ENCODE data around the gene KLF13.

The KLF13 gene

DNA sequence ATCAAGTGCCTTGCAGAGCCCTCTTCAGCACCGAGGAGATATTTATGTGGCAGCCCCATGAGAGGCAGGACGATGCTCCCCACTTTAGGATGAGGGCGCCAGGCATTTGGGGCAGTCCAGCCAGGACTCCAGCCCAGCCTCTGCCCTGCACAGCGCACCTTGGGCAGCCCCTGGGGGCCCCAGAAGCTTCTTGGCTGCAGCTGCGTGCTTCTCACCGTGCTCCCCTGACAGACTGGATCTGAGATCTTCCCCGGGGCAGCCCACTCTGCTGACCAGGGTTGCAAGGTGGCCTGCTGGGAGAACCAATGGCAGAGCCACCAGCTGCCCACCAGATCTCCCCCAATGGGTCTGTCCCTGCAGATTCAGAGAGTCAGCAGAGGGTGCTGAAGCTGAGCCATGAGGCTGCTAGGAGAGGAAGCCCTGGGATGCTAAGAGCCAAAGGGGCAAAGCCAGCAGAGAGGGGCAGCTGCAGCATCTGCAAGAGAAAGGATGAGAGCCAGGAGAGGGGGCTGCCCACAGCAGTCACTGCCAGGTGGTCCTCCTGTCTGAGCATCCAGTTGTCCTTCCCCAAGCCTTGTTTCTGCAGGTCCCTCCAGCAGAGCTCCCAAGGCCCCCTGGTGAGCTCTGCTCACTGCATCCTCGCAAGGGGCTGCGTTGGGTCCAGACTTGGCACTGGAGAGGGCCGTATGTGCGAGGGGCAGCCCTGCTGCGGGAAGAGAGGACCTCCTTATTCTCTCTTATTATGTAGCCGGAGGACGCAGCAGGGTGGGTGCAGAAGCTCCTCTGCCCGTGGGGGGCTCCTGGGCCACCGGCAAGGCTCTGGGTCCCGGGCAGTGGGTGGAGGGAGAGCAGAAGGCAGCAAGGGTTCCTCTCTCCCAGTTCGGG lies 14.7 kb upstream of the KLF13 start:
- no peak overlapping the region for H3K27ac ChIP-seq
- no peak overlapping the region for H3K4me3 ChIP-seq

DNA sequence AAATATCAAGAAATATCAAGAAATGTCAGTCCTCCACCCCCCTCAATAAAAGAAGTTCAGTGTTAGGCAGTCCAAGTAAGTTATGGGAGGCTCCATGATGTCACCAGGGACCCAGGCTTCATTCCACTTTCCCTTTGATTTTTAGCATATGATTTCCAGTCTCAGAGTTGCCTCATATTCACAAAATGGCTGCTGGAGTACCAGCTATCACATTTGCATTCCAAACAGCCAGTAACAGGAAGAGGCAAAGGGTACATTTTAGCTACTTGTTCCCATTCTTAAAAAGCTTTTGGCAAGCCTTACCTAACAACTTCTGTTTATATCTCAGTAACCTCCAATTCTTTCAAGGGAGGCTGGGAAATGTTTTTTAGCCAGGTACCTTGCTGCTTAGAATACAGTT lies 13.4 kb upstream of the KLF13 start:
- no peak overlapping the region for H3K27ac ChIP-seq
- H3K4me3 ChIP-seq = no peak overlapping the region

GRCh38 chr15:31314380-31314779 lies 12.3 kb upstream of the KLF13 start:
- no peak overlapping the region for H3K4me3 ChIP-seq

DNA sequence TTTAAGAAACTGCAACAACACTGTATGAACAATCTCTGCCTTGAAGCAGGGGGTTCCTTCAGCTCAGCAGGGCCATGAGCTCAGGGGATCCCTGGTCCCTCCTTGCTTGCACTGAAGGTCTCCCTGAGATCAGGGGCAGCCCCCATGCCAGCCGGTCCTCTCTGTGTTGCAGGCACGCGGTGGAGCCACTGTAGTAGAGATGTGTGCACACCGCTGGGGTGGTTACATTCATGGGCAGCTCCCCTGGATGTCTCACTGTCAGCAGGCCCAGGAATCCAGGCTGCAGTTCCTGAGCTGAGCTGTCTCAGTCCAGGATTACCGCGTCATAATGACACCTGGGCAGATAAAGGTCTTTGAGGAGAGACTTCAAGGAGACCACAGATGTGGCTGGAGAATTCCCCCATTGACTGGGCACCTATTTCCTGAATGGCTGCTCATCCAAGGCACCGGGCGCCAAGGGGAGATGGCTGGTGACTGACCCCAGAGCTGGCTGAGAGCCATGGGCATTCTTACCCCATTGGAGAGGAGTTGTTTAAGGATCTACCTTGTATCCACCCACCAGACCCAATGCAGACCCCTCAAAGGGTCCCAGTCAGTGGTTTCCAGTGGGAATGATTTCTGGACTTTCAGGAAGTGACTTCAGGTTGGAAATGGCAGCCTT lies 10.4 kb upstream of the KLF13 start:
- no peak overlapping the region for H3K27ac ChIP-seq
- H3K4me3 ChIP-seq = no peak overlapping the region

More at GRCh38 chr15:31314380-31314779, 12.3 kb upstream of the KLF13 start:
- H3K27ac ChIP-seq = no peak overlapping the region

- Histone ChIP-seq H3K4me3 (no peak overlapping the region), H3K27ac (no peak overlapping the region)
Observed at GRCh38 chr15:31317017-31317416, 9.6 kb upstream of the KLF13 start.

DNA sequence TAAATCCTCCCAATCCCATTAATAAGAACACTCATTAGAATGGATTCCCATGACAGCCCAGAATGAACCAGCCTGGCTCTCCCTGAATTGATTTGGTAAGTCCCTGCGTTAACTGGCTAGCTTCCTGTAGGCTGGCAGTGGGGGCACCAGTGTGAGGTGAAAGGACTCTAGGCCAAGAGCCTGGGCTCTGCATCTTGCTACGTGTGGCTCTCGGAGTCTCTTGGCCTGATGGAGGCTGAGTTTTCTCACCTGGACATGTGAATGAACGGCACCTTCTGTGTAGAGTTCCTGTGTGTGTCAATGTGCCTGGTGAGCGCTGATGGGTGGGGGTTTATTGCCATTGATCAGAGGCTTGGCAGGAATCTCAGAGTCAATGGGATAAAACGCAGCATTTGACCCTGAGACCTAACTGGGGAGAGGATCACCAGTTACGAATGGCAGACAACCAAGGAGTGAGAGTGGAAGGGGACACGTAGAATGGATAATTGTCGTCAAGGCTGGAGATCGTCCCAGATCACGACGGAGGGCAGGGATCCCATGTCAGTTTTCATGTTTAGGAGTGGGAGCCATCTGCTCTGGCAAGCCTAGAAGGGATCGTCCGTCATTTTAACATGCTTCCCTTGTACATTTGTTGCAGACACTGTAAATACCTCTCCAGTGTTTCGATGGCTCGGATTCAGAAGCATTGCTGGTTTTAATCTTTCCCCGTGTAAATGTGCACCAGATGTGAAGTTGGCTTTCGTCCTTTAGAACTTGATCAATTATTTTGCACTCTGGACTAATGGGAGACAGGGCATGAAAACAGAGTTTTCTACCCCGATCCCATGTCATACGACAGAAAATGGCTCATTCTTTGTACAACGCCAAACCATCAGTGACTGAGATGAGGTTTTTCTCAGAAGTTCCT lies 9.0 kb upstream of the KLF13 start:
- Histone ChIP-seq H3K27ac (no peak overlapping the region), H3K4me3 (no peak overlapping the region)

DNA sequence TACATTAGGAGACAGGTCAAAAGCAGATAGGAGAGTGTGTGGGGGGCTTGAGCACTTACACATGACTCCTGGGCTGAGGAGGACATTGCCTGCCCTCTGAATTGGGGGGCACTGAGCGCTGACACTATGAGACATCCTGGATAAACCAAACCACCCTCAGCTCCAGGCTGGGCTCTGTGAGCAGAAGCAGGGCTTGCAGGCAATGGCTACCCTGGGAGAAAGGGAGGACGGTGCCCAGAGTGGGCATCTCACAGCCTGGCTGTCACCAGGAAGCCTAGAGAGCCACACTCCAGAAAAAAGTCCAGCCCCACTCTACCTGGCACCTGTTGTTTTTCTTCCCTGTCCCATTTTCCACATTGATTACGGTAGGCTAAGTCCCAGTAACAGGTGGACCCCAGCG lies 8.2 kb upstream of the KLF13 start:
- Histone ChIP-seq H3K27ac (no peak overlapping the region), H3K4me3 (no peak overlapping the region)

DNA sequence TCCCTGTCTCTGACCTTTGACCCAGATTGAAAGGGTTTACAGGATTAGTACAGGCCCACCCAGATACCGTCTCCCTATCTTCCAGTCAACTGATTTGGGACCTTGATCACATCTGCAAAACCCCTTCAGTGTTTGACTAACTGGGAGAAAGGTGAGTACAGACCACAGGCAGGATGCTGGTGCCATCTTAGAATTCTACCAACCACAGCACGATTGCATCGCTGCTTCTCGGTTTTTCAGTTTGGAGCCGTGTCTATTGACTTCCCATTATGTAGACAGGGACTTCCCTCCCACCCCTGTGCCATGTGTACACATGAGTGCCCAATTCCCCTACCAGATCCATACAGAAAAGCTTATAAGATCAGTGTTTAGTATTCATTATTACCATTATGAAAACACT lies 6.6 kb upstream of the KLF13 start:
- Histone ChIP-seq H3K4me3 (no peak overlapping the region), H3K27ac (no peak overlapping the region)

DNA sequence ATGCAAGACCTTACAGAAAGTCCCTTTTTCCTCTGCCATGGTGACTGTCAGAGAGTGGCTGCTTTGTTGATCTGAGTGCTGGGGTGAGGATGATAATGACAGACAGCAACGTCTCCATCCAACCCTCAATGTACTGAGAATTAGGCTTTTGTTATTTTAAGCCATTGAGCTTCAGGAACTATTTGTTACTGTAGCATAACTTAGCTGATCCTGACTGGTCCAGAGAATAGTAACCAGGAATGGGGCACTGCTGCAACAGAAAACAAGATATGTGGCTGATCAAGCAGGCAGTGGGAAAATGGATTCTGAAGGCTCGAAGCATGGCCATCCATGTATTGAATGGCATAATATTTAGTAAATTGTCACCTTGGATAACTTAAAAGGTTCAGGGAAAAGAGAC lies 5.2 kb upstream of the KLF13 start:
- H3K4me3 ChIP-seq = no peak overlapping the region

DNA sequence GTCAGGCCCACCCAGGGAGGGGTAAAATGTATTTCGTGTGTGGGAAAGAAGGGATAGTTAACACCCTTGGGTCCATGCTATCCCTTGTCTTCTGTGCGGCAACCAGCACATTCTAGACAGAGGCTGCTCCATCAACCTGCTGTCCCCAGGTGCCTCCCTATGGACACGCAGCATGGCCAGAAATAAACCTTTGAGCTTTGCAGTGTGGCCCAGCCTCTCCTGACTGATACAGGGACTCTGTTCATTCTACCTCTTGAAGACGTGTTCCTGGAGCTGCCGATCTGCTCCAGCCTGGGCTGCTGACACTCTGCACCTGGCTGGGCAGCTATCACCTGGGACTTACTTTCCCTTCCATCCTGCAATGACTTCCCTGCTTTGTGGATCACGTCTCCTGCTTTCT lies 4.1 kb upstream of the KLF13 start:
- Histone ChIP-seq H3K4me3 (no peak overlapping the region), H3K27ac (no peak overlapping the region)

More for the DNA sequence above, 5.2 kb upstream of the KLF13 start:
- H3K27ac ChIP-seq = no peak overlapping the region

DNA sequence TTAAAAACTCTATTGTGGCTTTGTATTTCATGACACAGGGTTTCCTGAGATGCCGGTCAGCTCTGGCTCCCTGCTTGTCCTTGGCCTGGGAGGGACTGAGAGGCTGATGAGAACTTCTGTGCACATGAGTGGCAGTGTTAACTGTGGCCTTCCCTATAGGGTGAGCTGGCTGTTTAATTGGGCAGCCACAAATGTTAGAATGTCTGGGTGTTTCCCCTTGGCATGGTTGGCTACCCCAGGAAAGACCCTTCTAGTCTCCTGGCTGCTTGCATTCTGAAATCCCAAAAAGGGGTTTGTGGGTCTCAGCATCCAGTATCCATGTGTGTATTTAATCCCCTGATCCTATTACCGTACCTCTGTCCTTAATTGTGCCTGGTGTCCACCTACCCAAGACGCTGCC lies 3.0 kb upstream of the KLF13 start:
- Histone ChIP-seq H3K4me3 (no peak overlapping the region), H3K27ac (peak overlapping the region in 3 of 21 experiments; percentile 35 to 97 (median 92))

DNA sequence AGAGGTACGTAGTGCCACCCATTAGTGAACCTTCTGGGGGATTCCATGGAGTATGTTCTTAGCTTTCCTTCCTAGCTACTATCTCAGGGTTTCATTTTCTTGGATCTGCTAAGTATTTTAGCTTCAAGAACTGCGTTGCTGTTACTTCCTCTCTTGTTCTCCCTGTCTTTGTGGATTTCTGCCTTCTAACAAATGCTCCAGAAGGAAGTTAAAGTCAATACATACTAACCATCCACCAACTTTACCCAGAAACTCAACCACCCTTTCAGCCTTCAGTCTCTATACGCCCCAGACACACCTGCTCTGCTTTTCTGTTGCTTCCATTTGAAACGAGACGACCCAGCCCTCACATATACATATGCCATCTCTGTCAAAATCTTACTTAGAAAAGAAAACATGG lies 2.4 kb upstream of the KLF13 start:
- Histone ChIP-seq H3K27ac (peak overlapping the region in 7 of 21 experiments; percentile 16 to 99 (median 92)), H3K4me3 (no peak overlapping the region)

DNA sequence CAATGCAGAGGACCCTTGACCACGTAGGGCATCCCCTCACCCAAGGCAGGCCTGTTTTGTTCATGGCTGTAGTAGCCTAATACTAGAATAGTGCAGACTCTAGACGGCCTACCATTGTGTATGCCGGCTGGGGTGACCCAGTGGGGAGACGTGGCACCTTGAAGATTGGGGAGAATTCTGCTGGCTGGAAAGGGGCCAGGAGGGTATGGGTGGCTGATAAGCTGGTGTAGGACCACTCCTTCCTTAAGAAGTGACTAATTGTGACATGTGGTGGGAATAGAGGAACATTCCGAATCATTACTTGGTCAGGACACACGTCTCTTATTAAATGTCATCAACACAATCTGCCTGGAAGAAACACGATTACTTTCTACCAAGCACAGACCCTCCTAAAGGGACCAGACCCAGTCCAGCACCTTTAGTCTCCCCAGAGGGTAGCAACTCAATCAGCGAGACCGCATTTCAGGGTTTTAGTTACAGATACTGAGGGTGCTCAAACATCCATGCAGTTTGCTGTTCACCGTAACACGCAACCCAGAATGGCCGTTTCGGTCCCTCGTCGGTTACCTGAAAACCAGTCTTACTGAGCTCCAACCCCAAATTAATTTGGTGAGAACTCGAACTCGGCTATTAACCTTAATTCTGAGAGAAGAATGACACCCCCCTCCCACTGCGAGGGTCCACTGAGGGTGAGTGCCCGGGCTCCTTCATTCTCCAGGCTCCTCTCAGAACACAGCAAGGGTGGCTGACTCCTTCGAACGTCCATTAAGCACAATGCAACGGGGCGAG lies 1.6 kb upstream of the KLF13 start:
- H3K27ac ChIP-seq = peak overlapping the region; percentile 81 to 99 (median 97)
- H3K4me3 ChIP-seq = peak overlapping the region; percentile 47 to 91 (median 79)

DNA sequence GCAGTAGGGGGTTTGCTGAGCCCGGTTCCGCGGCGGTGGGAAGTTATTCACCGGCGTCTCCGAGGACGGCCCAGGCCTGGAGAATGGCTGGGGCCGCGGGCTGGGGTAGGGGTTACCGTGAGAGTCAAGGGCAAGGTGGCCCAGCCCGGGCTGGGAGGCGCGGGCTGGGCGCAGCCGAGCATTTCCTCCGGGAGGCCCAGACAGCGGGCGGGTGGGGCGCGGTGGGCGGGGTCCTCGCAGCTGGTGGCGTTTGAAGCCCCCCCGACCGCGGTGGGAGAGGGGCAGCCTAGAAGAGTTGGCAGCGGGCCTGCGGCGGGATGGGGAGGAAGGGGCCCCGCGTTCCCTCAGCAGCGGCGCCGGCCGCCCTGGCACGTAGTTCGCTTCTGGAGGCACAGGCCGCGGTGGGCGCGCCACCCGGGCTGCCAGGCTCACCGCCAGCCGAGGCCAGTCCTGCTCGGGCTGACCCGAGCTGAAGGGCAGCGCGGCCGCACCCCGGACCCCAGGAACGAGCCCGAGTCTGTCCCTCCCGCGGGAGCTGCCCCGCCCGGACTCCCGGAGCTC lies 960 bp upstream of the KLF13 start:
- Histone ChIP-seq H3K27ac (peak overlapping the region; percentile 81 to 99 (median 97)), H3K4me3 (peak overlapping the region; percentile 47 to 91 (median 79))

DNA sequence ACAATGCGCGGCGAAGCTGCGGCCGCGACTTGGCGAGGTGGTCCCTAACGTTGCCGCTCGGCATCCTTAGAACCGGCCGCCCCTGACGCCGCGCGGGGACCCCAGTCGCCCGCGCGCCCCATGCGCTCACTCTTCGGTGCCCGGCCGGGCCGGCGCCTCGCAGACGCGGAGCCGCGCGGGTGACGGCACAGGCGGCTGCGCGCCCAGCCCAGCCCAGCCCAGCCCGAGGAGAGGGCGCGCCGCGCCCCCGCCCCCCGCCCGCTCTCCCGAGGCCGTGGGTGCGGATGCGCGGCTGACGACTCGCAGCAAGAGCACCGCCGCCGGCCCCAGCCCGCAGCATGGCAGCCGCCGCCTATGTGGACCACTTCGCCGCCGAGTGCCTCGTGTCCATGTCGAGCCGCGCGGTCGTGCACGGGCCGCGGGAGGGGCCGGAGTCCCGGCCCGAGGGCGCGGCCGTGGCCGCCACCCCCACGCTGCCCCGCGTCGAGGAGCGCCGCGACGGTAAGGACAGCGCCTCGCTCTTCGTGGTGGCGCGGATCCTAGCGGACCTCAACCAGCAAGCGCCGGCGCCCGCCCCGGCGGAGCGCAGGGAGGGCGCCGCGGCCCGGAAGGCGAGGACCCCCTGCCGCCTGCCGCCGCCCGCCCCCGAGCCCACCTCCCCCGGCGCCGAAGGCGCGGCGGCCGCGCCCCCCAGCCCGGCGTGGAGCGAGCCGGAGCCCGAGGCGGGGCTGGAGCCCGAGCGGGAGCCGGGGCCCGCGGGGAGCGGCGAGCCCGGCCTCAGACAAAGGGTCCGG lies 437 bp downstream of the KLF13 start:
- H3K4me3 ChIP-seq = peak overlapping the region; percentile 47 to 91 (median 79)
- H3K27ac ChIP-seq = peak overlapping the region; percentile 81 to 99 (median 95)

- Histone ChIP-seq H3K4me3 (peak overlapping the region; percentile 47 to 91 (median 79)), H3K27ac (peak overlapping the region; percentile 71 to 99 (median 95))
Observed at GRCh38 chr15:31327669-31328427, 1.2 kb downstream of the KLF13 start.

GRCh38 chr15:31328428-31328968 lies 1.9 kb downstream of the KLF13 start:
- Histone ChIP-seq H3K27ac (peak overlapping the region; percentile 71 to 99 (median 94)), H3K4me3 (peak overlapping the region; percentile 47 to 91 (median 79))
